Stimulated activated CD4-positive, alpha-beta T cell treated with anti-CD3 and anti-CD28 coated beads, Interleukin-12 subunit alpha, Interleukin-12 subunit beta, amount 100 ng/mL, for 48 hours (primary cell): ENCODE results near the gene DBH.
"Not testable (repeated sequence)": the region's sequence is repeated elsewhere in the genome, so short reads cannot be mapped to it uniquely, and the experiment has no call there.

Experiments used
- DNase-seq, 3 donors: peaks; one replicate each; pipeline ENCODE4 v3.0.0-alpha.2; 2020; ENCODE audit warnings: low read depth in 2 of 3, low spot score in 1 of 3

The DBH gene

GRCh38 chr9:133664173-133665050 lies 28.2 kb downstream of the DBH start:
- no peak for DNase-seq

DNA sequence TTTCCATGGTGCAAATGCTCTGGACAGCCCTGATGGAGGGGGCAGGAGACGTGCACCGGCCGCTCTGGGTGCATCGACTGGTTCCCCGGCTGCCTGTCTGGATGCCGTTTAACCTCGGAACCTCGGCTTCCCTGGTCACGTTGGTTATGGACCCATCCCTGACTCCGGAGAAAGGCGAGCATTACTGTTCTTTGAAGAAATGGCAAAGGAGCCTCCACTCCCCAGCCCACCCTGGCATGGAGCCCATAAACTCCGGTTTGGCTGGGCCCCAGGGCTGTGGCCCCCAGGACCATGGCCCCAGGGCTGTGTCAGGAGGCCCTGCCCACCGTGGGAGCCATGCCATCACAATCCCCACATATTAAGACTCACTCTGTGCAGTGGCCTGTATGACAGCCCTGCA lies 28.9 kb downstream of the DBH start:
- DNase-seq, result no peak

DNA sequence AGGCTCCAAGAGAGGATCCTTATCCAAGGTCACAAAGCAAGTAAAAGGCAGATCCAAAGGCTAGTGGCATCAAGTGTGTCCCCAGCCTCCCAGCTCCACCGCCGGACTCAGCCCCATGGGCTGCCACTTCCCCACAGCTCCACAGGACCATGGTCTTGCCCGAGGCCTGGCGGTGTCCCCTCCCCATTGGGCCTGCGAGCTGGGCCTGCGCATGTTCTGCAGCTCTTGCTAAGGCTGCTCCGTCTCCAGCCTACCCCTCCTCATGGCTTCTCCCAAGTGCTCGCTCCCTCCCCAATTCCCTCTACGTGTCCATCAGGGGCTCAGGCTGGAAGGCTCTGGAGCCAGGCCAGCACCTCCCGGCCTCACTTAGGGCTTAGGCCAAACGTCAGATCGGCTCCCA lies 29.4 kb downstream of the DBH start:
- no peak for DNase-seq

DNA sequence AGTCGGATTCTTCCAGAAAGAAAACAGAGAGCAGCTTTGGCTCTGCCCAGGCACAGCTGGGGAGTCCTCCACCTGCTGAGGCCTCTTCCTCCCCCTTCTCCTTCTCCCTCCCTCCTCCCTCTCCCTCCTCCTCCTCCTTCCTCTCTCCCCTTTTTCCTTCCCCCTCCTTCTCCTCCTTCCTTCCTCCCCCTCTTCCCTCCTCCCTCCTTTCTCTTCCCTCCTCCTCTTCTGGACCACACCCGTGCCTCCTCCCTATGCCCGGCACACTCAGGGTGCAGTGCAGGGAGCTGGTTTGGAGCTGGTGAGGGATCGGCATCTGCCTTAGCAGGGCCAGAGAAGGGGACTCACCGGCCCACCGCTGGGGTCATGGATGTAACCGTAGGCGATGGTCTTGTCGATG lies 30.2 kb downstream of the DBH start:
- no peak for DNase-seq

DNA sequence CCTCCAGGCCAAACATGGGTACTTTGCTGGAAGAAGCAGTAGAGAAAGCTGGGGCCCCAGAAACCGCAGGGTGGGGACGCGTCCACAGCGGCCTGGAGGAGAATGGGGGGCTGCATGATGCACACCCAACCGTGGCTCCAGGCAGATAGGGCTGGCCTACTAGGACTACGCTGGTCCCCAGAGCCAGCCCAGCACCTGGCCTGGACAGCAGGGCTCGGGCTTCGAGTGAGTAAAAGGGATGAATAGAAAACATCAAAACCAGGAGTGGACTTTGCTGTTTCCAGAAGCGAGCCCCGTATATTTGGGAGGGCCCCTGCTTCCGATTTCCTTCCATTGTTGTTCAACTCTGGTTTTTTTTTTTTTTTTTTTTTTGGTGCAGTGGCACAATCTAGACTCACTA lies 30.7 kb downstream of the DBH start:
- no peak for DNase-seq

DNA sequence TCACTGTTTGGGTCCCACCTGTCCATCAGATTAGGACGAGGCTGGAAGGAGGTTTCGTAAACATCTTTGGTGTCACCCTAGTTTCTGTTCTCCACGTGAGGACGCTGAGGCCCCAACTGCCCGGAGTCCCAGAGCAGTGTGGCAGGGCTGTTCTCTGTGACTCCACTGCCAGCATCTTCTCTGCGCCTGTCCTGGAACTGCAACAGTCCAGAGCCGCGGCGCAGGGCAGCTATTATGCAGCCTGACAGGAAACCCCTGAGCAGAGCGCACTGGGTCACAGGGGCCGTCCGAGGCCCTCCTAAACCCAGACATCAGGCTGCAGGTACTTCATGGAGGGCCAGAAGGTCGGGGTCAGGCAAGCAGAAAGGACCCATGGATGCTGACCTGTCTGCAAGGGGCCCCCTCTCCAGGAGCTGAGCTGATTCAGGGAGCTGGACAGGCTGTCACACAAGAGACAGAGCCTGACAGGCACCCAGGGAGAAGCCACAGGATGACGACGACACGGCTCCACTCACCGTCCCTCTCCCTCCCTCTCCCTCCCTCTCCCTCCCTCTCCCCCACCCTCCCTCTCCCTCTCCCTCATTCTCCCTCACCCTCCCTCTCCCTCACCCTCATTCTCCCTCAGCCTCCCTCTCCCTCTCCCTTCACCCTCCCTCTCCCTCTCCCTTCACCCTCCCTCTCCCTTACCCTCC lies 31.7 kb downstream of the DBH start:
- DNase-seq, result no peak

DNA sequence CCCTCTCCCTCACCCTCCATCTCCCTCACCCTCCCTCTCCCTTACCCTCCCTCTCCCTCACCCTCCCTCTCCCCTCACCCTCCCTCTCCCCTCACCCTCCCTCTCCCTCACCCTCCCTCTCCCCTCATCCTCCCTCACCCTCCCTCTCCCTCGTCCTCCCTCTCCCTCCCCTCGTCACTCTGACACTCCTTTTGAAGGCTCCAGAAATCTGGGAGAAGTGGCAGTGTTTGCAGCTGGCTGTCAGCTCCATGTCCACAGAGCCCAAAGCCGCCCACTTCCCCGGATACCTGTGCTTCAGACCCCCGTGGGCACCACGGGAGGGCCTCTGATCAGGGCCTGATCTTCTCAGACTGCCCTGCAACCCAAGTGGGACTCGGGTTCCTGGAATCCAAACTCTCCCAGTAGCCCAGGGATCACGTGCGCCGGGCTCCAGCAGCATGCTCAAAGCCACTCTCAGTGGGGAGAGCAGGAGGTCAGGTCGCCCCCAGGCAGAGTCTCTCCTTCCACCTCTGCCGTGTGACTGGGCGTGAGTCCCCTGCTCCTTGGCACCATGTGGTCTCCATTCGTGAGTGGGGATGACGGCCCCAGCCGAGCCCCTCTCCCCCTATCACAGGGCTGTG lies 33.1 kb downstream of the DBH start:
- DNase-seq, result no peak

DNA sequence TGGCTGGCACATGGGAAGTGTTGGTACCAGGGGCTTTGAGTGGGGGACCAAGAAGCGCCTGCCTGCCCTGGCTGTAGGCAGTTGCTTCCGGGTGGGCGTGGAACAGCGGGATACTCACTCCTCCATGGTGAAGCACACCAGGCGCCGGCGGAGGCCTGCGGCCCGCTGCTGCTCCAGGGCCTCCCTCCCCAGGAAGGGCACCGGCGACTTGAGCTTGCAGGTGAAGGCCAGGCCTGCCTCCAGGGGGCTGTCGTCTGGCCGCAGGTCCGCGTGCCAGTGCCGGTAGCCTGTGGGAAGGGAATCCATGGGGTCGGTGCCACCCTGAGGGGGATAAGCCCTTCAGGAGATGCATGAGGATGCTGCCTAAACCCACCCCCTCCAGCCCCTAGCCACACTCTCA lies 34.3 kb downstream of the DBH start:
- DNase-seq, result no peak

GRCh38 chr9:133671371-133671770 lies 35.2 kb downstream of the DBH start:
- no peak for DNase-seq

- DNase-seq, result no peak
Observed at GRCh38 chr9:133672503-133673257, 36.5 kb downstream of the DBH start.

DNA sequence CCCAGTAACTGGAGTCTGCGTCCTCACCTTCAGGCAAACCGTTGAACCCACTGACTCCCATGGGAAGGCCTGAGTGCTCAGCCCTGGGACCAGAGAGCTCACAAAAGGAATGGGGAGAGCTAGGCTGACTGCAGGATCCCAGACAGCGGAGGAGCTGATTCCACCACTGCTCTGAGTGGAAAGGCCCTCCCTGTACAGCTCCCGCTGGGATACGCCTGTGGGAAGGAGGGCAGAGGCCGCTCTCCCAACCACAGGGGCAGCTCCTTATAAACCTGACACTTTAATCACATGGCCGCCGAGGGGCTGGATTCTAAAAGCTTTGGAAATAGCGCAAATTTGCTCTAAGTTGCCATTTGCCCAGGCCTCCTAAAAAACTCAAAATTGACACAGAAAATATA lies 37.1 kb downstream of the DBH start:
- no peak for DNase-seq

DNA sequence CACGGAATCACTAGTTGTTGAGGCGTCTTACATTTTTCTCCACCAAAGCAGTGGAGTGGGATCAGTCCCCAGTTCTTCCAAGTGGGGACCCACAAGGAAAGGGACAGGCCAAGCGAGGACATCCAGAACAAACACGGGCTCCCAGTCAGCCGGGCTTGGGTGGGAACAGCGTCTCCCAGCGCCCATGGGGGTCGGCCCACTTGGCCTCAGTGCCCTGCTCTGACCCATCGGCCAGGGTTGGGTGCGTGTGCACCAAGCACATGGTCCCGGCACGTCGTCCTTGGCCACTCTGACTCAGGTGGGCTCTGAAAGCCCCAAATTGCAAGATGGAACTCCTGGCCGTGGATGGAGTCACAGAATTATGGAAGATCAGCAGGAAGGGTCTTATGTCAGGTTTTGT lies 37.9 kb downstream of the DBH start:
- no peak for DNase-seq

DNA sequence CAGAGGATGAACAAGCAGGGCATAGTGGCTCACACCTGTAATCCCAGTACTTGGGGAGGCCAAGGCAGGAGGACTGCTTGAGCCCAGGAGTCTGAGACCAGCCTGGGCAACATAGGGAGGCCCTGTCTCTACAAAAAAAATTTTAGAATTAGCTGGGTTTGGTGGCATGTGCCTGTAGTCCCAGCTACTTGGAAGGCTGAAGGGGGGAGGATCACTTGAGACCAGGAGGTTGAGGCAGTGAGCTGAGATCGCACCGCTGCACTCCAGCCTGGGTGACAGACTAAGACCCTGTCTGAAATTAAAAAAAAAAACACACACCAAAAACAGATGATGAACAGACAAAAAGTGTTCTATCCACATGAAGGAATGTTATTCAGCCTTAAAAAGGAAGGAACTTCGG lies 39.6 kb downstream of the DBH start:
- not testable (repeated sequence) for DNase-seq

DNA sequence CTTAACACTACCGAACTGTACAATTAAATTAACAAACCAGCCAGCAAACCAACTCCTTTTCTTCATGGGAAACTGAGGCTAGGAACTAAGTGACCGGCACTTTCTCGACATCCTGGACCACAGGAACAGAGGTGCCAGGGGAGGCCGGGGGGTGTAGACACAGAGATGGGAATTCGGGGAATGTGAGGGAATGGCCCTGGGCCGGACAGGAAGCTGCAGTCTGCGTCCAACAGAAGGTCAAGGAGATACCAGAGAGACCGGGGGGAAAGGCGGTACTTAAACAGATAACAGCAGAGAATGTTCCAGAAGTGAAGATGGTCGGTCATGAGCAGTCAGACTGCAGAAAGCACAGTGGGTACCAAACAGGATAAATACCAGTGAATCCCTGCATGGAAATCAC lies 40.3 kb downstream of the DBH start:
- DNase-seq, result no peak

DNA sequence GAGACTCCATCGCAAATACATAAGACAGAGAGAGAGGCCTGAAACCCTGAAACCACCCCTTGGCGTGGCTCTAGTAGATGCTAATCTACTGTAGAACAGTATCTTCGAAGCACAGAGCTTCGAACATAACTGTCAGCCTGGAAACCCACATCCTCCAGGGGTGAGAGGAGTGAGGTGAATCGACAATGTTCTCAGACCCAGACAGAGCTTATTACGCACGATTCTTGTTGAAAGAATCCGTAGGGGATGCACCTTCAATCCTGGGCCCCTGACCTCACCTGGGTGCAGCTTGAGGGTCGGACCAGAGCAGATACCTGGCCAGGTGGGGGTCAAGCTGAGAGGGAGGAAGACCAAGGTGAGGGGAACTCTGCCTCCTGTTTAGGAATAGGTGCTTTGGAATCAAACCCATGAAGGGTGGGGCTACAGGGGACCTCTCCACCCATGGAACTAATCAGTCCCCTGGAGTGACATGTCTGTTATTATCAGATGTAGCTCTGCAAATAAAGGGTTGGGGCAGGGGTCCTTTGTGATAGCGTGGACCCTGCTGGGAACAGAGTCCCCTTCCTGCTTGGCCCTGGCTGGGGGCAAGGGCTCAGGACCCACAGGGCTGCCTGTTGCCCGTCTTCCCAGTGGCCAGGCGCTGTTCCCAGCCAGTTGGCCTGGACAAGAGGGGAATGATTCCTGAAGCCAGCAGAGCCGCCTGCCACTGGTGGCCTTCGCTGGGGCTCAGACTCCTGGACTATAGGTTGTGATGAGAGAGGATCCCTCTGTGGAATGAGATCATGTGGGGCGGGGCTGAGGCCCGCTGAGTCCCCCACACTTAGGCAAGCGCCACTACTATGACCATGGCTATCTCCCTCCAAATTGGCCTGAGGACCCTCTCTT lies 41.2 kb downstream of the DBH start:
- peak; percentile 13 to 47 (median 42) for DNase-seq

GRCh38 chr9:133679056-133679455 lies 42.9 kb downstream of the DBH start:
- no peak for DNase-seq

DNA sequence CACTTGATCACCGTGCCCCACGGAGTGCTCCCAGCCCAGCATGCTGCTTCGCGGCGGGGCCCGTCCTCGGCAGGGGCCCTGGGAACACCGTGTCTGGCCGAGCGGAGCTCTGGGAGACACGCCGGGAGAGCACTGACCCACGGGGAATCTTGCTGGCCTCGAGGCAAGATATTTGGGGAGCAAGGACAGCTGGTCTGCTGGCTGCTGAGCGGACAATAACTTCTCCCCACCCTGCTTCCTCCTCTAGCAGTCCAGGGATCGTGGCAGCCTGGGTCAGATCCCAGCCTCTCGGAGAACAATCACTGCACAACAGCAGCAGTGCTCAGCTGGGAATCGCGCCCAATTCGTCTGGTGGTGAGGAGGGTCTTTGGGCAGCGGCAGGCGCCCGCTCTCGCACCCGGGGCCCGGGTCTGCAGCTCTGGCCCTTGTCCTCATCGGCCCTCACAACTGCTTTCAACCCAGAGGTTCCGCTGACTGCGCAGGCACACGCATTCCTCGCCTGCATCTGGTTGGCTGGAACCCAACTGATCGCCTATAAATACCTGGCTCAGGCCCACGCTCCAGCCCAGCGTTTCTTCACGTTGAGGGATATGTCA lies 43.4 kb downstream of the DBH start:
- DNase-seq, result no peak

- DNase-seq, result no peak
Observed at GRCh38 chr9:133680250-133680975, 44.2 kb downstream of the DBH start.

GRCh38 chr9:133680976-133681657 lies 45.0 kb downstream of the DBH start:
- no peak for DNase-seq
